ENCODE data around the gene FILIP1. TPM values are rescaled to one million over a fixed set of nuclear protein-coding genes. Genes with fewer than 3 reads are reported as not detected.

FILIP1 gene
- total and polyA plus RNA-seq, 2 of the 8 experiments (the other 6 are each of a cell fraction or from before 2014, with no cell fraction given) = 2.4 to 5.7 TPM

- POLR2A ChIA-PET (ENCODE audit: partially characterized antibody) = no interaction called here
- Histone ChIP-seq H3K18ac (ENCODE audit: extremely low read depth, low read length) (no peak overlapping the region), H2AFZ (ENCODE audit: low read length) (no peak overlapping the region; the same call in 1 of the 2 replicates)
These were observed 26.3 kb downstream of the FILIP1 start for GRCh38 chr6:75467284-75467683.

More at GRCh38 chr6:75467284-75467683, 26.3 kb downstream of the FILIP1 start:
- H3K9me3 ChIP-seq (ENCODE audit: insufficient read depth in 2 of 2, low read depth in 1 of 2, low read length in 1 of 2) = no peaks in the 10 kb centered on the region
- H2AK5ac ChIP-seq (ENCODE audit: low read depth, low read length) = no peak overlapping the region
- no peaks in the 10 kb centered on the region for H4K20me1 ChIP-seq (replicated peaks in 1 of 2; ENCODE audit: control insufficient read depth in 1 of 2, insufficient read depth in 2 of 2, low read length in 2 of 2)
- FAIRE-seq = no peak
- no peak for DNase-seq (ENCODE audit: low read depth in 1 of 2, low spot score in 2 of 2)
- no peaks in the 10 kb centered on the region for H3K79me1 ChIP-seq (ENCODE audit: low read depth, low read length)
- no peak overlapping the region; the same call in 1 of the 2 replicates for H2BK20ac ChIP-seq (ENCODE audit: low read length)
- H3K4ac ChIP-seq (replicated peaks; ENCODE audit: insufficient read length, low read depth, low read length) = no peak overlapping the region
- no peak overlapping the region for H4K5ac ChIP-seq (ENCODE audit: insufficient read length, low read depth, low read length)
- no peak overlapping the region for H2BK5ac ChIP-seq (ENCODE audit: low read depth, low read length)
- H3K79me2 ChIP-seq (ENCODE audit: control insufficient read depth in 1 of 2, insufficient read depth in 2 of 2, low read length in 2 of 2) = no peaks in the 10 kb centered on the region
- no peak overlapping the region for H4K8ac ChIP-seq (ENCODE audit: extremely low read depth, insufficient read depth, low read length)
- peaks cover 0 to 8% (median 0%) of the 10 kb centered on the region in 4 experiments; a peak in 2 of 7 replicates for H3K4me1 ChIP-seq (replicated peaks in 1 of 4; ENCODE audit: control insufficient read depth in 3 of 4, insufficient read depth in 4 of 4, low read length in 3 of 4)
- no peak overlapping the region for H2BK12ac ChIP-seq (ENCODE audit: low read depth, low read length)
- H3K56ac ChIP-seq (replicated peaks; ENCODE audit: insufficient read length, low read depth, low read length) = no peak overlapping the region
- no peak overlapping the region for H4K91ac ChIP-seq (replicated peaks; ENCODE audit: insufficient read length, low read length)
- CTCF ChIA-PET (ENCODE audit: partially characterized antibody) = interaction anchor here (0.8 to 1.5 kb wide), 3 partner anchors 9 to 99 kb away, joined by 3 to 5 read pairs (median 3); no protein-coding TSS in a partner anchor
- H3K36me3 ChIP-seq (ENCODE audit: control insufficient read depth in 2 of 4, insufficient read depth in 4 of 4, low read length in 3 of 4) = no peaks in the 10 kb centered on the region
- H2BK120ac ChIP-seq (replicated peaks; ENCODE audit: low read depth, low read length) = no peak overlapping the region
- WGBS, 2 experiments (ENCODE audit: extremely low coverage in 1 of 2, insufficient coverage in 1 of 2, insufficient read length in 1 of 2, insufficient replicate concordance in 2 of 2, low coverage in 1 of 2, low lambda C conversion rate in 2 of 2, missing lambda C conversion rate in 1 of 2) = 82% methylated on average over 4 of the region's 4 CpGs; no CpG with 5 or more reads in 1 of the 2 experiments
- TF ChIP-seq E2F6 (IDR thresholded peaks at IDR 0.05) = no peak
- no peak for TF ChIP-seq CBX5 (IDR thresholded peaks at IDR 0.05; ENCODE audit: low read depth, low read length)
- no peak for TF ChIP-seq CHD2 (IDR thresholded peaks at IDR 0.05; ENCODE audit: low read length)
- no peak for TF ChIP-seq YY1 (IDR thresholded peaks at IDR 0.05; ENCODE audit: low read depth, low read length)
- TF ChIP-seq TBP (IDR thresholded peaks at IDR 0.05; ENCODE audit: low read depth, low read length) = no peak
- TF ChIP-seq HDAC2 (IDR thresholded peaks at IDR 0.05; ENCODE audit: borderline replicate concordance in 1 of 2, low read depth in 2 of 2, low read length in 2 of 2) = no peak
- H3K4me2 ChIP-seq (ENCODE audit: insufficient read depth in 1 of 2, low read depth in 2 of 2, low read length in 2 of 2) = no peak overlapping the region
- H3K9ac ChIP-seq (replicated peaks in 1 of 4; ENCODE audit: extremely low read depth in 1 of 4, low read depth in 3 of 4, low read length in 3 of 4) = no peak overlapping the region
- no peaks in the 10 kb centered on the region; the same call in 1 of the 2 replicates for H3K23me2 ChIP-seq (ENCODE audit: low read depth, low read length)
- no peak overlapping the region for H3K14ac ChIP-seq (ENCODE audit: insufficient read length)
- H3K27ac ChIP-seq (ENCODE audit: low read depth, low read length) = no peak overlapping the region
- no peak overlapping the region for H3K4me3 ChIP-seq (ENCODE audit: extremely low read depth in 1 of 4, insufficient read depth in 2 of 4, low read depth in 3 of 4, low read length in 4 of 4)
- peaks cover 0 to 1% (median 0%) of the 10 kb centered on the region in 4 experiments; a peak in 1 of 7 replicates for H3K27me3 ChIP-seq (replicated peaks in 1 of 4; ENCODE audit: control insufficient read depth in 3 of 4, extremely low read depth in 1 of 4, insufficient read depth in 3 of 4, low read length in 3 of 4)
- no peak overlapping the region for H2BK15ac ChIP-seq (ENCODE audit: low read length)
- H3K23ac ChIP-seq (ENCODE audit: insufficient read length) = no peak overlapping the region

Data from H1 (cell line).